ENCODE results near the gene IGFLR1. TPM values are rescaled to one million over a fixed set of nuclear protein-coding genes. Genes with fewer than 3 reads are reported as not detected.
A peak's percentile ranks its signal among the peaks of the same experiment; 100 is the strongest.

Gene IGFLR1
- total and polyA plus RNA-seq, 4 donors, result 3.8 to 72.5 (median 26.0) TPM

GRCh38 chr19:35745328-35746086 is 3.3 kb upstream of the IGFLR1 start, which contains the start of the genes PSENEN and U2AF1L4:
PSENEN (plus strand) TSS chr19:35745651; CDS start chr19:35745931, 280 bp downstream.
U2AF1L4 (minus strand) TSS chr19:35745418; CDS start chr19:35745391, 27 bp downstream.
- H3K36me3 ChIP-seq (ENCODE audit: control insufficient read depth in 4 of 4, insufficient read depth in 4 of 4, low read length in 4 of 4), result peaks cover 0 to 9% (median 2%) of the 10 kb centered on the region in 4 donors
- H3K4me3 ChIP-seq, result peak within 1 kb of the TSS; percentile 75
- ATAC-seq (ENCODE audit: insufficient read depth, low FRiP score), result peak; percentile 80
- H3K27ac ChIP-seq (ENCODE audit: low read depth in 1 of 2, low read length in 1 of 2), result peak within 1 kb of the TSS; percentile 90 to 99
- WGBS, 2 donors, result 0 to 1% methylated on average over 40 of the region's 40 CpGs
- no peaks in the 10 kb centered on the region for H3K27me3 ChIP-seq (ENCODE audit: control insufficient read depth in 3 of 3, insufficient read depth in 3 of 3, low read length in 2 of 3)
- DNase-seq, result peak; percentile 99 to 100 (median 100)
- H3K4me1 ChIP-seq (ENCODE audit: control insufficient read depth in 5 of 5, insufficient read depth in 5 of 5, low read length in 5 of 5), result peaks cover 0 to 34% (median 12%) of the 10 kb centered on the region in 5 donors
- peak within 1 kb of the TSS; percentile 73 to 89 for H3K9ac ChIP-seq (ENCODE audit: insufficient read depth in 1 of 2, low read length in 2 of 2)
- TF ChIP-seq CTCF (IDR thresholded peaks at IDR 0.05; ENCODE audit: control extremely low read depth, extremely low read depth), result no peak
- no peaks in the 10 kb centered on the region for H3K9me3 ChIP-seq (ENCODE audit: control insufficient read depth in 4 of 4, insufficient read depth in 3 of 4, low read length in 3 of 4)

- H3K4me1 ChIP-seq (ENCODE audit: control insufficient read depth in 5 of 5, insufficient read depth in 5 of 5, low read length in 5 of 5), result peaks cover 0 to 38% (median 13%) of the 10 kb centered on the region in 5 donors
- DNase-seq, result peak; percentile 96 to 98 (median 97)
- H3K27ac ChIP-seq (ENCODE audit: low read depth in 1 of 2, low read length in 1 of 2), result peak overlapping the region; percentile 90 to 99
- H3K4me3 ChIP-seq, result peak overlapping the region; percentile 75
- no peaks in the 10 kb centered on the region for H3K27me3 ChIP-seq (ENCODE audit: control insufficient read depth in 3 of 3, insufficient read depth in 3 of 3, low read length in 2 of 3)
- ATAC-seq (ENCODE audit: insufficient read depth, low FRiP score), result peak; percentile 76
- 8 to 10% methylated on average over 31 to 41 of the region's 41 CpGs for WGBS, 2 donors
- peak overlapping the region; percentile 66 to 89 for H3K9ac ChIP-seq (ENCODE audit: insufficient read depth in 1 of 2, low read length in 2 of 2)
- H3K36me3 ChIP-seq (ENCODE audit: control insufficient read depth in 4 of 4, insufficient read depth in 4 of 4, low read length in 4 of 4), result peaks cover 0 to 9% (median 2%) of the 10 kb centered on the region in 4 donors
- no peaks in the 10 kb centered on the region for H3K9me3 ChIP-seq (ENCODE audit: control insufficient read depth in 4 of 4, insufficient read depth in 3 of 4, low read length in 3 of 4)
- TF ChIP-seq CTCF (IDR thresholded peaks at IDR 0.05; ENCODE audit: control extremely low read depth, extremely low read depth), result peak; percentile 20
These were observed 2.4 kb upstream of the IGFLR1 start for GRCh38 chr19:35744430-35745327.

GRCh38 chr19:35743640-35744429 is 1.6 kb upstream of the IGFLR1 start:
- Histone ChIP-seq H3K27ac (ENCODE audit: low read depth in 1 of 2, low read length in 1 of 2) (peak overlapping the region in 1 of 2 donors; percentile 99), H3K9me3 (ENCODE audit: control insufficient read depth in 4 of 4, insufficient read depth in 3 of 4, low read length in 3 of 4) (no peaks in the 10 kb centered on the region), H3K27me3 (ENCODE audit: control insufficient read depth in 3 of 3, insufficient read depth in 3 of 3, low read length in 2 of 3) (no peaks in the 10 kb centered on the region), H3K4me1 (ENCODE audit: control insufficient read depth in 5 of 5, insufficient read depth in 5 of 5, low read length in 5 of 5) (peaks cover 0 to 33% (median 8%) of the 10 kb centered on the region in 5 donors), H3K36me3 (ENCODE audit: control insufficient read depth in 4 of 4, insufficient read depth in 4 of 4, low read length in 4 of 4) (peaks cover 0 to 9% (median 3%) of the 10 kb centered on the region in 4 donors), H3K9ac (ENCODE audit: insufficient read depth in 1 of 2, low read length in 2 of 2) (no peak overlapping the region), H3K4me3 (no peak overlapping the region)
- TF ChIP-seq CTCF (IDR thresholded peaks at IDR 0.05; ENCODE audit: control extremely low read depth, extremely low read depth), result no peak
- no peak for ATAC-seq (ENCODE audit: insufficient read depth, low FRiP score)
- no peak for DNase-seq
- WGBS, 2 donors, result 88 to 89% methylated on average over 19 of the region's 19 CpGs
